ENCODE data around the gene GHRH. TPM values are rescaled to one million over a fixed set of nuclear protein-coding genes. Genes with fewer than 3 reads are reported as not detected.

Gene GHRH
- total and polyA plus RNA-seq, 8 donors, result 0.80 TPM; not detected in 7

GRCh38 chr20:37273988-37274387 lies 12.4 kb upstream of the GHRH start:
- no peak overlapping the region for H3K27ac ChIP-seq
- no peaks in the 10 kb centered on the region for H3K9me3 ChIP-seq
- intact Hi-C loops (cut with DNase I), result loop anchor here in 2 of 3 donors (5.0 kb wide), 2 partner anchors 113 to 258 kb away; no protein-coding TSS in a partner anchor
- DNase-seq (no peak), ATAC-seq (no peak), FAIRE-seq (no peak)
- H3K27me3 ChIP-seq, result no peaks in the 10 kb centered on the region
- no peak overlapping the region for H3K4me3 ChIP-seq
- no peak for TF ChIP-seq CTCF (IDR thresholded peaks at IDR 0.05)
- peaks cover 0 to 4% (median 0%) of the 10 kb centered on the region in 3 donors for H3K4me1 ChIP-seq
- 67 to 100% methylated on average over 1 of the region's 1 CpG for WGBS, 2 donors
- no peaks in the 10 kb centered on the region for H3K36me3 ChIP-seq

GRCh38 chr20:37271421-37271768 lies 9.8 kb upstream of the GHRH start:
- H3K4me3 ChIP-seq, result no peak overlapping the region
- no peaks in the 10 kb centered on the region for H3K27me3 ChIP-seq
- no peak for FAIRE-seq
- H3K4me1 ChIP-seq, result no peaks in the 10 kb centered on the region
- intact Hi-C loops (cut with DNase I), result loop anchor here in 2 of 3 donors (5.0 kb wide), 2 partner anchors 116 to 261 kb away; no protein-coding TSS in a partner anchor
- DNase-seq, result no peak
- H3K9me3 ChIP-seq, result no peaks in the 10 kb centered on the region
- ATAC-seq, result no peak
- WGBS, 2 donors, result 61 to 65% methylated on average over 3 of the region's 3 CpGs
- H3K27ac ChIP-seq, result no peak overlapping the region
- no peak for TF ChIP-seq CTCF (IDR thresholded peaks at IDR 0.05)
- no peaks in the 10 kb centered on the region for H3K36me3 ChIP-seq

- Histone ChIP-seq H3K4me3 (no peak overlapping the region), H3K27ac (peak overlapping the region in 2 of 4 donors; percentile 22 to 41), H3K4me1 (no peaks in the 10 kb centered on the region), H3K36me3 (no peaks in the 10 kb centered on the region), H3K27me3 (no peaks in the 10 kb centered on the region), H3K9me3 (no peaks in the 10 kb centered on the region)
- WGBS, 2 donors, result 87 to 90% methylated on average over 12 of the region's 12 CpGs
- no peak for FAIRE-seq
- no peak for DNase-seq
- peak in 2 of 4 donors; percentile 49 to 57 for ATAC-seq
- intact Hi-C loops (cut with DNase I), result loop anchor here in 2 of 3 donors (5.0 kb wide), 2 partner anchors 117 to 262 kb away; no protein-coding TSS in a partner anchor
- no peak for TF ChIP-seq CTCF (IDR thresholded peaks at IDR 0.05)
Observed at GRCh38 chr20:37270576-37271420, 9.2 kb upstream of the GHRH start.

- FAIRE-seq, result no peak
- Histone ChIP-seq H3K36me3 (no peaks in the 10 kb centered on the region), H3K4me3 (no peak overlapping the region), H3K9me3 (no peaks in the 10 kb centered on the region), H3K27ac (no peak overlapping the region), H3K4me1 (no peaks in the 10 kb centered on the region), H3K27me3 (no peaks in the 10 kb centered on the region)
- intact Hi-C loops (cut with DNase I), result loop anchor here in 1 of 3 donors (10.0 kb wide), 1 partner anchor 267 kb away; no protein-coding TSS in a partner anchor
- no peak for ATAC-seq
- WGBS, 2 donors, result 57 to 64% methylated on average over 15 of the region's 15 CpGs
- no peak for TF ChIP-seq CTCF (IDR thresholded peaks at IDR 0.05)
- no peak for DNase-seq
Observed at GRCh38 chr20:37267667-37268313, 6.2 kb upstream of the GHRH start.

Measured in pancreas (tissue), 10 donors.